ENCODE data around the gene C6orf136. TPM values are rescaled to one million over a fixed set of nuclear protein-coding genes. Genes with fewer than 3 reads are reported as not detected.

C6orf136 gene
- total and polyA plus RNA-seq, 9 of the 15 experiments (the other 6 are each of a cell fraction or from before 2014, with no cell fraction given), result 14.1 to 63.1 (median 18.4) TPM

DNA sequence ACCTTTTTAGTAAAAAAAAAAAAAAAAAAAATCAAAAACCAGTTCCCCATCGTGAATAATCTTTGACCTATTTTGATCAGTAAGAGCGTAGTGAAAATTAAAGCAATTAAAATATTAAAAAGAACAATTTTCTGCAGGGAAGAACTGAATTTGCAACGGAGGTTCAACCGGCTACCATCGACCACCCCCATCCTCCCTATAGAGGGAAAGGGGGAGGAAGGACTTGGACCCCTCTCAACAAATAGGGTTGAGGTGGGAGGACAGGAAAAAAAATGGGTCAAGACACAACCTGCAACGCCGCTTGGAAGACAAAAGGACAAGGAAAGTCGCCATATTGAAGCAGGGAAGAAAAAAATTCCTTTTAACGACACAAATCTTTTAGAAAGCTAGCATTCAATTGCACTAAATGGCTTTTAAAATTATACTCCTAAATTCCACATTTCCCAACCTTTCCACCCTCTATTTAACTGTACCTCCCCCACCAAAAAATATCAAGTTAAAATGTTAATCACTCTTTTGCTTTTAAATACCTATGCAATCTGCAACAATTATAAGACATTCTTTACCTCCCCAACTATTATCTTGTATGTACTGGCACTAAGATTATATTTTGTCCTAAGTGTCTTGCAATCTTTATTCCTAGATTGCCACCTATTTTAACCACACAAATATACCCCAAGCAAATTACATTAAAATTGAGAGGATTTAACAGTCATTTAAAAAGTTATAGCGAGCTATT lies 31.5 kb upstream of the C6orf136 start (continued):
- TF ChIP-seq, protein P1, sequence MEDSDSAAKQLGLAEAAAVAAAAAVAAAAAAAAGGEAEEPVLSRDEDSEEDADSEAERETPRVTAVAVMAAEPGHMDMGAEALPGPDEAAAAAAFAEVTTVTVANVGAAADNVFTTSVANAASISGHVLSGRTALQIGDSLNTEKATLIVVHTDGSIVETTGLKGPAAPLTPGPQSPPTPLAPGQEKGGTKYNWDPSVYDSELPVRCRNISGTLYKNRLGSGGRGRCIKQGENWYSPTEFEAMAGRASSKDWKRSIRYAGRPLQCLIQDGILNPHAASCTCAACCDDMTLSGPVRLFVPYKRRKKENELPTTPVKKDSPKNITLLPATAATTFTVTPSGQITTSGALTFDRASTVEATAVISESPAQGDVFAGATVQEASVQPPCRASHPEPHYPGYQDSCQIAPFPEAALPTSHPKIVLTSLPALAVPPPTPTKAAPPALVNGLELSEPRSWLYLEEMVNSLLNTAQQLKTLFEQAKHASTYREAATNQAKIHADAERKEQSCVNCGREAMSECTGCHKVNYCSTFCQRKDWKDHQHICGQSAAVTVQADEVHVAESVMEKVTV (CRISPR knock-in tag; IDR thresholded peaks at IDR 0.05), result peak; percentile 43; the same call in 1 of the 2 replicates
- TF ChIP-seq TCF7 (IDR thresholded peaks at IDR 0.05; ENCODE audit: borderline replicate concordance) (no peak), SP1 (CRISPR knock-in tag; IDR thresholded peaks at IDR 0.05) (no peak), ZSCAN32 (CRISPR knock-in tag; IDR thresholded peaks at IDR 0.05) (peak; percentile 44; the same call in 1 of the 2 replicates), DMBX1 (CRISPR knock-in tag; IDR thresholded peaks at IDR 0.05; ENCODE audit: borderline replicate concordance) (no peak; the same call in 1 of the 2 replicates), ZZZ3 (IDR thresholded peaks at IDR 0.05) (no peak), MCM3 (IDR thresholded peaks at IDR 0.05) (no peak), ZNF41 (CRISPR knock-in tag; conservative IDR thresholded peaks at IDR 0.05) (peak; percentile 75), KDM2B (CRISPR knock-in tag; IDR thresholded peaks at IDR 0.05) (no peak), BACH1 (tag; IDR thresholded peaks at IDR 0.05) (no peak; the same call in 1 of the 2 replicates), DPF2 (IDR thresholded peaks at IDR 0.05) (no peak), ZEB2 (IDR thresholded peaks at IDR 0.05) (peak; percentile 27; the same call in 1 of the 2 replicates), ZNF324 (CRISPR knock-in tag; IDR thresholded peaks at IDR 0.05) (peak; percentile 57; the same call in 1 of the 2 replicates), ZC3H8 (IDR thresholded peaks at IDR 0.05) (no peak; the same call in 1 of the 2 replicates), NR2F6 (CRISPR knock-in tag; IDR thresholded peaks at IDR 0.05) (no peak), NFXL1 (CRISPR knock-in tag; IDR thresholded peaks at IDR 0.05) (peak; percentile 76; the same call in 1 of the 2 replicates), ZNF764 (CRISPR knock-in tag; IDR thresholded peaks at IDR 0.05; ENCODE audit: low read depth) (no peak), TCF7L2 (IDR thresholded peaks at IDR 0.05; ENCODE audit: low read depth, low read length) (no peak)
- TF ChIP-seq, protein P2, sequence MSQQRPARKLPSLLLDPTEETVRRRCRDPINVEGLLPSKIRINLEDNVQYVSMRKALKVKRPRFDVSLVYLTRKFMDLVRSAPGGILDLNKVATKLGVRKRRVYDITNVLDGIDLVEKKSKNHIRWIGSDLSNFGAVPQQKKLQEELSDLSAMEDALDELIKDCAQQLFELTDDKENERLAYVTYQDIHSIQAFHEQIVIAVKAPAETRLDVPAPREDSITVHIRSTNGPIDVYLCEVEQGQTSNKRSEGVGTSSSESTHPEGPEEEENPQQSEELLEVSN (IDR thresholded peaks at IDR 0.05; ENCODE audit: borderline replicate concordance in 1 of 2, extremely low read depth in 1 of 2, insufficient read depth in 1 of 2, insufficient read length in 1 of 2, low read depth in 1 of 2, low read length in 1 of 2, poor library complexity in 1 of 2, severe bottlenecking in 1 of 2), result no peak
- TF ChIP-seq, protein P3, sequence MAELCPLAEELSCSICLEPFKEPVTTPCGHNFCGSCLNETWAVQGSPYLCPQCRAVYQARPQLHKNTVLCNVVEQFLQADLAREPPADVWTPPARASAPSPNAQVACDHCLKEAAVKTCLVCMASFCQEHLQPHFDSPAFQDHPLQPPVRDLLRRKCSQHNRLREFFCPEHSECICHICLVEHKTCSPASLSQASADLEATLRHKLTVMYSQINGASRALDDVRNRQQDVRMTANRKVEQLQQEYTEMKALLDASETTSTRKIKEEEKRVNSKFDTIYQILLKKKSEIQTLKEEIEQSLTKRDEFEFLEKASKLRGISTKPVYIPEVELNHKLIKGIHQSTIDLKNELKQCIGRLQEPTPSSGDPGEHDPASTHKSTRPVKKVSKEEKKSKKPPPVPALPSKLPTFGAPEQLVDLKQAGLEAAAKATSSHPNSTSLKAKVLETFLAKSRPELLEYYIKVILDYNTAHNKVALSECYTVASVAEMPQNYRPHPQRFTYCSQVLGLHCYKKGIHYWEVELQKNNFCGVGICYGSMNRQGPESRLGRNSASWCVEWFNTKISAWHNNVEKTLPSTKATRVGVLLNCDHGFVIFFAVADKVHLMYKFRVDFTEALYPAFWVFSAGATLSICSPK (IDR thresholded peaks at IDR 0.05; ENCODE audit: borderline replicate concordance), result no peak
- TF ChIP-seq, protein P4, sequence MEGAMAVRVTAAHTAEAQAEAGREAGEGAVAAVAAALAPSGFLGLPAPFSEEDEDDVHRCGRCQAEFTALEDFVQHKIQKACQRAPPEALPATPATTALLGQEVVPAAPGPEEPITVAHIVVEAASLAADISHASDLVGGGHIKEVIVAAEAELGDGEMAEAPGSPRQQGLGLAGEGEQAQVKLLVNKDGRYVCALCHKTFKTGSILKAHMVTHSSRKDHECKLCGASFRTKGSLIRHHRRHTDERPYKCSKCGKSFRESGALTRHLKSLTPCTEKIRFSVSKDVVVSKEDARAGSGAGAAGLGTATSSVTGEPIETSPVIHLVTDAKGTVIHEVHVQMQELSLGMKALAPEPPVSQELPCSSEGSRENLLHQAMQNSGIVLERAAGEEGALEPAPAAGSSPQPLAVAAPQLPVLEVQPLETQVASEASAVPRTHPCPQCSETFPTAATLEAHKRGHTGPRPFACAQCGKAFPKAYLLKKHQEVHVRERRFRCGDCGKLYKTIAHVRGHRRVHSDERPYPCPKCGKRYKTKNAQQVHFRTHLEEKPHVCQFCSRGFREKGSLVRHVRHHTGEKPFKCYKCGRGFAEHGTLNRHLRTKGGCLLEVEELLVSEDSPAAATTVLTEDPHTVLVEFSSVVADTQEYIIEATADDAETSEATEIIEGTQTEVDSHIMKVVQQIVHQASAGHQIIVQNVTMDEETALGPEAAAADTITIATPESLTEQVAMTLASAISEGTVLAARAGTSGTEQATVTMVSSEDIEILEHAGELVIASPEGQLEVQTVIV (CRISPR knock-in tag; IDR thresholded peaks at IDR 0.05; ENCODE audit: borderline replicate concordance), result peak; percentile 81

Measured in K562 (cell line).